Measurements from ENCODE around the gene SBDS. TPM values are rescaled to one million over a fixed set of nuclear protein-coding genes. Genes with fewer than 3 reads are reported as not detected.
"Not testable (repeated sequence)": the region's sequence is repeated elsewhere in the genome, so short reads cannot be mapped to it uniquely, and the experiment has no call there.

SBDS gene
- 22.9 to 25.5 TPM (median 24.5 TPM) in 3 replicates for total RNA-seq (2021)
- Bru-seq, nascent RNA, result percentile 84 among the genes with signal in this experiment
- long read RNA-seq, experiment 1, transcript SBDS-201 (5 exons, 1,631 nt), result major isoform, 122 of 138 reads
- long read RNA-seq, experiment 1, partial matches to known transcripts, result 9 of 138 reads
- long read RNA-seq, experiment 1, other reads (novel, unspliced or antisense), result 7 of 138 reads
- long read RNA-seq, experiment 2, transcript SBDS-201 (5 exons, 1,631 nt), result major isoform, 27 of 35 reads
- long read RNA-seq, experiment 2, partial matches to known transcripts, result 3 of 35 reads
- long read RNA-seq, experiment 2, other reads (novel, unspliced or antisense), result 5 of 35 reads
- long read RNA-seq, experiment 3, transcript SBDS-201 (5 exons, 1,631 nt), result major isoform, 142 of 170 reads
- long read RNA-seq, experiment 3, partial matches to known transcripts, result 19 of 170 reads
- long read RNA-seq, experiment 3, other reads (novel, unspliced or antisense), result 9 of 170 reads

GRCh38 chr7:66995050-66995776 lies at the start of gene SBDS:
TSS of gene SBDS (minus strand) at chr7:66995586. CDS start at chr7:66995417, 169 bp downstream.
- H3K4me1 Mint-ChIP-seq; H3K9me3 Mint-ChIP-seq; H3K27me3 Mint-ChIP-seq (ENCODE audit: low read depth): not testable (repeated sequence)
- ATAC-seq, result peak; percentile 60
- Mint-ChIP-seq H3K4me3 (peak within 1 kb of the TSS; percentile 100), H3K27ac (peak within 1 kb of the TSS; percentile 100), H3K36me3 (peaks cover 29% of the 10 kb centered on the region)
- DNase-seq (ENCODE audit: low spot score), result peak; percentile 93
- CTCF ChIA-PET, result interaction anchor here (0.6 to 1.3 kb wide), 6 partner anchors 90 to 790 kb away, joined by 3 to 6 read pairs (median 3); no protein-coding TSS in a partner anchor
- POLR2A ChIA-PET, result interaction anchor here (0.5 to 1.0 kb wide), 2 partner anchors 63 to 307 kb away, joined by 4 to 5 read pairs; no protein-coding TSS in a partner anchor
- TF ChIP-seq FOXK1 (CRISPR knock-in tag; IDR thresholded peaks at IDR 0.05) (peak; percentile 86), E2F5 (CRISPR knock-in tag; IDR thresholded peaks at IDR 0.05) (peak; percentile 68; the same call in 1 of the 2 replicates), ARID4B (CRISPR knock-in tag; IDR thresholded peaks at IDR 0.05; ENCODE audit: borderline replicate concordance) (peak; percentile 75; the same call in 1 of the 2 replicates), ETV6 (CRISPR knock-in tag; IDR thresholded peaks at IDR 0.05) (peak; percentile 54; the same call in 1 of the 2 replicates), SP1 (CRISPR knock-in tag; conservative IDR thresholded peaks at IDR 0.05) (peak; percentile 67; the same call in 1 of the 2 replicates), HMGXB4 (CRISPR knock-in tag; IDR thresholded peaks at IDR 0.05) (peak; percentile 70; the same call in 1 of the 2 replicates)
- TF ChIP-seq, protein P1, sequence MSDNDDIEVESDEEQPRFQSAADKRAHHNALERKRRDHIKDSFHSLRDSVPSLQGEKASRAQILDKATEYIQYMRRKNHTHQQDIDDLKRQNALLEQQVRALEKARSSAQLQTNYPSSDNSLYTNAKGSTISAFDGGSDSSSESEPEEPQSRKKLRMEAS (CRISPR knock-in tag; IDR thresholded peaks at IDR 0.05), result peak; percentile 79

GRCh38 chr7:67043559-67043930 lies 48.2 kb upstream of the SBDS start:
- H3K27ac Mint-ChIP-seq; CTCF ChIA-PET; H3K27me3 Mint-ChIP-seq (ENCODE audit: low read depth); POLR2A ChIA-PET; H3K4me3 Mint-ChIP-seq; DNase-seq (ENCODE audit: low spot score); H3K36me3 Mint-ChIP-seq; H3K4me1 Mint-ChIP-seq; H3K9me3 Mint-ChIP-seq; ATAC-seq: not testable (repeated sequence)

DNA sequence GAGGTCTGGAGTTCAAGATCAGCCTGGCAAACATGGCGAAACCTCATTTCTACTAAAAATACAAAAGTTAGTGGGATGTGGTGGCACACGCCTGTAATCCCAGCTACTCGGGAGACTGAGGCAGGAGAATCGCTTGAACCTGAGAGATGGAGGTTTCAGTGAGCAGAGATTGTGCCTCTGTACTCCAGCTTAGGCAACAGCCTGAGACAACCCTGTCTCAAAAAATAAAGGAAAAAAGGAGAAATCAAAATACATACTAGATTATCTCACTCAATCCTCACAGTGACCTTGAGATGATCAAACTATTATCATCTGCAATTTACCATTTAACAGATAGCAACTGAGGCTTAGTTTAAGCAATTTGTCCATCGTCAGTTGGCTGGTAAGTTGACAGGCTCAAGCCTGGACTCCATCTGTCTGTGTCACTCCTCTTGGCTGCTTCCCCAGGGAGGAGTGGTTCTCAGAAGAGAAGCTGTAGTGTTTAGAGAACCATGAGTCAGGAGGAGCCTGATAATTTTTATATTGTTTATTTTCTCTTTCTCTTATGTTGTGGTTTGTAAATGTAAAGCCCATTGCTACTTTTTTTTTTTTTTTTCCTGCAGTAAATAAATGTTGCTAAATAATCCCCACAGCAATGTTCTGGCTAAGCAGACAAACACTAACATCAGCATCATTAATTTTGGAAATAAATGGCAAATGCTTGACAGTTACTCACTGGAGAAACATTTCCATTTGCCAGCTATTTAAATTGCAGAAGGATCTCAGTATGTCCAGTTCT lies 47.6 kb upstream of the SBDS start:
- H3K36me3 Mint-ChIP-seq; CTCF ChIA-PET; H3K9me3 Mint-ChIP-seq; H3K27ac Mint-ChIP-seq; H3K4me3 Mint-ChIP-seq; DNase-seq (ENCODE audit: low spot score); ATAC-seq; POLR2A ChIA-PET; H3K27me3 Mint-ChIP-seq (ENCODE audit: low read depth); H3K4me1 Mint-ChIP-seq: not testable (repeated sequence)

DNA sequence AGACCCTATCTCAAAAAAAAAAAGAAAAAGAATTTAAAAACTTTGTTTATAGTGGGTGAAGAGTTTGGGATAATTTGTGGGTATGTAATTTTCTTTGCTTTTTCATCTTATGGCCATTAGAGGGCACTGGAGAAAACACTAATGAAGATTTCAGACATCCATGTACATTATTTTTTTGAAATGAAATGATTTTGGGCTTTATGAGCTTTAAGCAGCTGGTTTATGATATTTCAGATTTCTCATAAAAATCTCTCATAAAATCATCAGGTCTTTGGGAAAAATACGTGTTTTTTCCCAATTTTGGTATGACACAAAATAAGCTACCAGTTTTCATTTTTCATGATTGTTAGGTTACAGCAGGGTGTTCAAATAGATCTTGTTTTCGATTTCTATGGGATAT lies 45.4 kb upstream of the SBDS start:
- CTCF ChIA-PET, result interaction anchor here (0.6 to 1.4 kb wide), 4 partner anchors 20 to 262 kb away, joined by 3 to 4 read pairs (median 3); no protein-coding TSS in a partner anchor
- ATAC-seq; H3K27ac Mint-ChIP-seq; H3K27me3 Mint-ChIP-seq (ENCODE audit: low read depth); H3K4me1 Mint-ChIP-seq; H3K9me3 Mint-ChIP-seq; POLR2A ChIA-PET; H3K4me3 Mint-ChIP-seq; H3K36me3 Mint-ChIP-seq; DNase-seq (ENCODE audit: low spot score): not testable (repeated sequence)

- not testable (repeated sequence) for H3K27me3 Mint-ChIP-seq (ENCODE audit: low read depth); H3K9me3 Mint-ChIP-seq; ATAC-seq
These were observed 41.3 kb upstream of the SBDS start for GRCh38 chr7:67036432-67037395.

More at GRCh38 chr7:67036432-67037395, 41.3 kb upstream of the SBDS start:
- CTCF ChIA-PET; H3K4me1 Mint-ChIP-seq; DNase-seq (ENCODE audit: low spot score); POLR2A ChIA-PET; H3K27ac Mint-ChIP-seq; H3K4me3 Mint-ChIP-seq: not testable (repeated sequence)
- H3K36me3 Mint-ChIP-seq, result peaks cover 18% of the 10 kb centered on the region

All from WTC11 (cell line).